Nephron progenitor cell (in vitro differentiated cells): Measurements from ENCODE around the gene CLPSL1.

Source experiments
- DNase-seq: peaks from one replicate; pipeline ENCODE4 v3.0.0; 2021
- H3K27ac Mint-ChIP-seq: 2 replicates; pipeline ENCODE4 v1.8.0; 2021; ENCODE audit warnings: mild to moderate bottlenecking, moderate library complexity, mixed read lengths
- H3K27me3 Mint-ChIP-seq: 2 replicates; pipeline ENCODE4 v1.8.0; 2021; ENCODE audit warnings: mild to moderate bottlenecking, low read depth, mixed read lengths; ENCODE audit not compliant: poor library complexity
- H3K36me3 Mint-ChIP-seq: 2 replicates; pipeline ENCODE4 v1.8.0; 2021; ENCODE audit warnings: low read depth, mixed read lengths
- H3K4me1 Mint-ChIP-seq: 2 replicates; pipeline ENCODE4 v1.8.0; 2021; ENCODE audit warnings: mixed read lengths
- H3K4me3 Mint-ChIP-seq: 2 replicates; pipeline ENCODE4 v1.8.0; 2021; ENCODE audit warnings: mild to moderate bottlenecking, moderate library complexity, mixed read lengths
- H3K9me3 Mint-ChIP-seq: 2 replicates; pipeline ENCODE4 v1.8.0; 2021; ENCODE audit warnings: mild to moderate bottlenecking, moderate library complexity, mixed read lengths
- CTCF ChIP-seq: fragments of 200-600 bp; sonication (generic); IDR thresholded peaks from 2 replicates; pipeline ENCODE4 v1.5.0; 2021; ENCODE audit warnings: antibody characterized with exemption

The CLPSL1 gene

GRCh38 chr6:35736253-35736894, 44.4 kb upstream of the CLPSL1 start:
- Mint-ChIP-seq H3K9me3 (no peaks in the 10 kb centered on the region), H3K27me3 (peaks cover 4% of the 10 kb centered on the region), H3K27ac (no peak overlapping the region), H3K4me3 (no peak overlapping the region), H3K36me3 (no peaks in the 10 kb centered on the region), H3K4me1 (peaks cover 54% of the 10 kb centered on the region)
- DNase-seq = peak; percentile 84
- peak; percentile 91 for TF ChIP-seq CTCF

GRCh38 chr6:35736982-35737412, 43.8 kb upstream of the CLPSL1 start, which contains the start of gene ARMC12:
ARMC12 (plus strand) TSS chr6:35737032; CDS start chr6:35737109, 77 bp downstream.
- H3K27ac Mint-ChIP-seq = no peak within 1 kb of the TSS
- peaks cover 8% of the 10 kb centered on the region for H3K27me3 Mint-ChIP-seq
- no peaks in the 10 kb centered on the region for H3K36me3 Mint-ChIP-seq
- DNase-seq = no peak
- H3K4me3 Mint-ChIP-seq = no peak within 1 kb of the TSS
- TF ChIP-seq CTCF = no peak
- peaks cover 54% of the 10 kb centered on the region for H3K4me1 Mint-ChIP-seq
- H3K9me3 Mint-ChIP-seq = no peaks in the 10 kb centered on the region

GRCh38 chr6:35737413-35738211, 43.2 kb upstream of the CLPSL1 start:
- H3K27ac Mint-ChIP-seq = no peak overlapping the region
- peaks cover 8% of the 10 kb centered on the region for H3K27me3 Mint-ChIP-seq
- no peak overlapping the region for H3K4me3 Mint-ChIP-seq
- TF ChIP-seq CTCF = peak; percentile 62
- H3K9me3 Mint-ChIP-seq = no peaks in the 10 kb centered on the region
- peaks cover 50% of the 10 kb centered on the region for H3K4me1 Mint-ChIP-seq
- H3K36me3 Mint-ChIP-seq = no peaks in the 10 kb centered on the region
- DNase-seq = no peak

- TF ChIP-seq CTCF = no peak
- Mint-ChIP-seq H3K9me3 (no peaks in the 10 kb centered on the region), H3K36me3 (no peaks in the 10 kb centered on the region), H3K27ac (peak overlapping the region; percentile 12), H3K27me3 (peaks cover 11% of the 10 kb centered on the region), H3K4me1 (peaks cover 40% of the 10 kb centered on the region), H3K4me3 (no peak overlapping the region)
- no peak for DNase-seq
These were observed 40.9 kb upstream of the CLPSL1 start for GRCh38 chr6:35739645-35740524.

- TF ChIP-seq CTCF = no peak
- Mint-ChIP-seq H3K9me3 (peaks cover 6% of the 10 kb centered on the region), H3K36me3 (no peaks in the 10 kb centered on the region), H3K4me3 (no peak overlapping the region), H3K27ac (peak overlapping the region; percentile 78), H3K27me3 (peaks cover 17% of the 10 kb centered on the region), H3K4me1 (peaks cover 32% of the 10 kb centered on the region)
- DNase-seq = no peak
These were observed 38.0 kb upstream of the CLPSL1 start for GRCh38 chr6:35742842-35743241.
